ENCODE measurements around the gene PIK3R3.

GRCh38 chr1:46176211-46176865, 43.9 kb upstream of the PIK3R3 start, which contains the start of gene P3R3URF:
- TF ChIP-seq CTCF (IDR thresholded peaks at IDR 0.05) (no peak), POLR2A (IDR thresholded peaks at IDR 0.05) (no peak)
